NOMO-1 treated with DMSO at 0.1 percent for 48 hours (cell line): ENCODE results near the gene WTAP.
A peak's percentile ranks its signal among the peaks of the same experiment; 100 is the strongest.
"Not testable (repeated sequence)": the region's sequence is repeated elsewhere in the genome, so short reads cannot be mapped to it uniquely, and the experiment has no call there.

Source experiments
- DNase-seq: peaks from one replicate; lab custom pipeline; 2025; ENCODE audit not compliant: unreplicated experiment; lab: John Stamatoyannopoulos, UW

WTAP gene

DNA sequence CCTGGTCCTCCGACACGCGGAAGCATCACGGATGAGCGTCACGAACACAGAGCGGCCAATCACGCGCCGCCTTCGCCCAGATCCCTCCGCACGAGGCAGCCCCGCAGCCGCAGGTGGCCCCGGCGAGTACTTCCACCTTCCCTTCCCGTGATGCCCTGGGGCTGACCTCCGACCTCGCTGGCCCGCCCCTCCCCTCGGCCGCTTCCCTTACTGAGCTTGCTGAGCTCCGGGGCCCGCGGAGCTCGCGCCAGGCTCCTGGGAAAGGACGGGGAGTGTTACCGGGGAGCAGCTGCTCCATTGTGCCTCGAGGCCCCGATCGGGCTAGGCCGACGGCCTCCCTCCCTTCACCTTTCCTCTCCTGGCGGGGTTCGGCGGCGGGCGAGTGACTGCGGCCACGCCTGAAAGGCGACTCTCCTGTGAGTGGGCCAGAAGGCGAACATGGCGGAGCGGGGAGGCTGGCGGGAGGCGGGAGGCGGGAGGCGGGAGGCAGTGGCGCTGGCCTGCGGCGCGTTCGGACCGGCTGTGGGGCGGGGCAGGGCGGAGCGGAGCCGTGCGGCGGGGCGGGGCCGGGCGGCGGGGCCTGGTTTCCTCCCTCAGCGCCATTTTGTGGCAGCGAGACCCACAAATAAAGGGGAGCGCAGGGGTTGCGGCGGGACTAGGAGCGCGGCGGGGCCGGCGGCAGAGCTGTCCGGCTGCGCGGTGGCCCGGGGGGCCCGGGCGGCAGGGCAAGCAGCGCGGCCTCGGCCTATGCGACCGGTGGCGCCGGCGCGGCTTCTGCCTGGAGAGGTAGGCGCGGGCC is at the start of gene WTAP:
TSS of gene WTAP (plus strand) at position 589 of the 799 bp plus-strand sequence. CDS start 8,760 bp downstream, outside the sequence.
- DNase-seq = peak; percentile 96

DNA sequence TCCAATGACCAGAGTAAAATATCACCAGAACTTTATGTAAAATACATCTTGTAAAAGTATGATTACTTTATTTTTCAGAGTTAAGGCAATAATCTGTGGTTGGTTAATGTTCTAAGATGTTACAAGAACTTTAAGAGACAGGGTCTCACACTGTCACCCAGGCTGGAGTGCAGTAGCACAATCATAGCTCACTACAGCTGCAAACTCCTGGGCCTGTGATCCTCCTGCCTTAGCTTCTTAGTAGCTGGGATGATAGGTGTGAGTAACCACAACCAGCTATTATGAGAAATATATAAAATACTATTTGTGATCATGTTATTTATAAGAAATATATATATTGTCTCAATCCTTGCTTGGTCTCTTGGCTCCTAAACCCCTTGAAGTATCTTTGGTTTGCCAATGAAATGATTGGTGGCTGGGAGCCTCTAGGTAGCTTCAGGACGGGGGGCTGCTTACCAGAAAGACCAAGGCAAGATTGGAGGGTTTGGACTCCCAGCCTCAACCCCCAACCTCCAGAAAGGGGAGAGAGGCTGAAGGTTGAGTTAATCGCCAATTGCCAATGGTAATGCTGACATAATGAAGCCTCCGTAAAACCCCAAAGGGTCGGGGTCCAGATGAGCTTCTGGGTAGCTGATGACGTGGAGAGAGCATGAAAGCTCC is 49.7 kb upstream of the WTAP start:
- DNase-seq = no peak

DNA sequence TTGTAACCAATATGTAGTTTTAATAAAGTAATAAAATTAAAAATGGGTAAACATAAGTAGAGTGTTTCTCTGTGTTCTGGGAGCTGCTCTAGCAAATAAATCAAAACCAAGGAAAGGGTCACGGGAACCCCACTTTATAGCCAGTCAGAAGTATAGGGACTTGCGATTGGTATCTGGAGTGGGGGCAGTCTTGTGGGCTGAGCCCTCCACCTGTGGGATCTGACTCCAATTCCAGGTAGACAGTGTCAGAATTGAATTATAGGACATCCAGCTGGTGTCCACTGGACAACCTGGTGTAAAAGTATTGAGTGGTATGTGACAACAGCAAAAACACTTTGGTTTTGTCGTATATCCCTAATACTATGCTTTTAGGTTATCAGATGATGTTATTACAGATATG is 48.7 kb upstream of the WTAP start:
- no peak for DNase-seq

DNA sequence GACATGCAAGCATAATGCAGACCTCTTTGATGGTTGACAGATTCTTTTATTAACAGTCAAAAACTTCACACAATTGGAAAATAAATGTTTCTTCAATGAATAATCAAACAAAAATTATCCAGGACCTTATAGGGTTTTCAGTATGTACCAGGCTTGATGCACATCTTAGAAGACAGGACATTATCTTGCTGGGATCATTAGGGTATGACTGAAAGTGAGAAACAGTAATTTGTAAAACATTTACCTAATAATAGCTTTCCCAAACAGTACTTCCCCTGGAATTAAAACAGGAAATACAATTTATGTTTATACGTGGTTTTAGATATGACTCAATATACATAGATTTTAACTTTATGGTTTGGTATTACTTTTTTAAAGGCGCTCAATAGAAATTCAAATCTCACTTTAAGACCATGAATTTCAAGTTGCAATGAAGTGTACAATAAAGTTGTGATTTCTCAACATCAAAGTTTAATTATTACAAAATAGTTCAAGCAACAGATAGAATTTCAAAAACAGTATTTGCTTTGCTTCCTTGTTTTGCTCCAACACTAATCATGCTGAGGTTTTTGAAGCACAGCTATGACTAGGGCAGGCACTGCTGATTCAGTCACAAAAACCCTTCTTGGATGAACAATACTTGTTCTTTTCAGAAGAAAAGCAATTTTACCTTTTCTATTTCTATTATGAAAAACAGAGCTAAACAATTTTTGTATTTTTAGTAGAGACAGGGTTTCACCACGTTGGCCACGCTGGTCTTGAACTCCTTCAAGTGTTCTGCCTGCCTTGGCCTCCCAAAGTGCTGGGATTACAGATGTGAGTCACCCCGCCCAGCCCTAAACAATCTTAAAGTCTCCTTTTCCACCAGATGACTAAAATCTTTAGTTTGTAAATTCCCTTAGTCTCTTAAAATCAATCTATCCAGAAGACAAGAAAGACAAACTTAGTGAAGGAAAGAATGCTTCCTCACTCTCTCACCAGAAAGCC is 47.9 kb upstream of the WTAP start:
- DNase-seq = no peak

DNA sequence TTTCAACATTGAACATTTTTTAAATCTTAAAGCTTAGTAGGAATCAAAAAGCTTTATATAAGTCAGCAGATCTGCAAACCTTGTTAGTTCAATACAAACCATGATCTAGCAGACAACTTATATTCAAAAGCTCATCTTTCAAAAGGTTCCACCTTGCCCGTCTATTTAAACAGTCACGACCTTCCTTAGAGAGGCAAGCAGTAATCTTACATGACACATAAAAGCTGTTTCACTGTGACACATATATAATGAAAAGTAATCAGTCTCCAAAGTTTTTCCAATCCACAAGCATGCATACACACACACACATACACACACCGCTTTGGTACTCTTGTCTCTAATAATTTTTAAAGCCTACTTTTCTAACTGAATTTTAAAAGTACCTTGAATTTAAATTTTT is 47.2 kb upstream of the WTAP start:
- no peak for DNase-seq

DNA sequence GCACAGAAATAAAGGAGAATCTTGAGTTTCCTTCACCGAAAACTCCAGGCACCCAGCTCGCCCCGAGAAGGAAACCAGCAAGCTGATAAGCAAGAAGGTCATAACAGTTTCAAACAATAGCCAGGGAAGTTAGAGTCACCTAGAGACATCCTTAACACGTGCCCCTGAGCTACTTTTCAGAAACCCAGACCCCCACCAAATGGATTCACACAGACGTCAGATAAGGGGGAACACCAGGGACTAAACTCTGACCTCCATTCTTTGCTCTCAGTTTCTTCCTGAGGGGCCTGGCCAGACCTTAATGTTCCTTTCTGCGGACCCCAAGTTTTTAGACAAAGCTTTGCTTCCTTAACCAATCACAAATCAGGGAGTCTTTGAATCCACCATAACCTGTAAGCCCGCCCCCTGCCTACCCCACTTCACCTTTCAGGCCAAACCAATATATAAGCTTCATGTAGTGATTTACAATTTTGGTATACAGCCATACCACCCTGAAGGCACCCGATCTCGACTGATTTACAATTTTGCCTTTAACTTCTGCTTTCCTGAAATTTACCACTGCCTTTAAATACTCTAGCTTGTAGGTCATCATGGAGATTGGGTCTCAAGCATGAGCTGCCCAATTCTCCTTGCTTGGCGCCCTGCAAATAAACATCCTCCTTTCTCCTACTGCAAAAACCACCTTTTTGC is 46.0 kb upstream of the WTAP start:
- no peak for DNase-seq

DNA sequence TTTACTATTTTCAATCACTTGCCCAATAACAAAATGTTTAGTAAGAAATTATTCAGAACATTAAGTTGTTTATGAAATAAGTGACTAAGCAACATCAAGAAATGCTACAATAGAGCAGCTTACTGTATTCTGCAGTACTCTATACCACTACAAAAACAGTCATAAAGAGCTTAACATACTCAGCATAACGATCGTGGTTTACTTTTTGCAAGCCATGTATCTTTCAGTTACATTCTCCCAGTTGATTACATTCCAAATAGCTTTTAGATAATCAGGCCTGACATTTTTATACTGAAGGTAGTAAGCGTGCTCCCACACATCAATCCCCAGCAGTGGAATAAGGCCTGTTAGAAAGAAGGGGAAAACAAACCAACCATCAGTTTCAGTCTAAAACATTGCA is 45.0 kb upstream of the WTAP start:
- DNase-seq = no peak

DNA sequence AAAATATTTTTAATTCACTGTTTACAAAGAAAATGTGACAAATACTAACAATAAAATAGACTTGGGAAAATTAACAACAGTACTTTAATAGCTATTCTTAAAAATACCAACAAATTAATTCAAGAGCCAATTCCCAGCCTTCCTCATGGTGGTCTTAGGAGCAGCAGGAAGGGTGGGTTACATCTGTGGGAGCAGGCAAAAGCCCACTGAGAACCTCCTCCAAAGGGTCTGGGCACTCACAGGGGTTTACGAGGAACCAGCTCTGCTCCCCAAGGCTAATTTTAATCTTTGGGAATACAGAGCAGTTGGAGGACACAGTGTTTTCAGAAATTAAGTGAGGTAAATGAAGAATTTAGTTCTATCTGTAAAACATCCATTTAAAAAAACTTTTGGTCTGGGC is 44.5 kb upstream of the WTAP start:
- no peak for DNase-seq

DNA sequence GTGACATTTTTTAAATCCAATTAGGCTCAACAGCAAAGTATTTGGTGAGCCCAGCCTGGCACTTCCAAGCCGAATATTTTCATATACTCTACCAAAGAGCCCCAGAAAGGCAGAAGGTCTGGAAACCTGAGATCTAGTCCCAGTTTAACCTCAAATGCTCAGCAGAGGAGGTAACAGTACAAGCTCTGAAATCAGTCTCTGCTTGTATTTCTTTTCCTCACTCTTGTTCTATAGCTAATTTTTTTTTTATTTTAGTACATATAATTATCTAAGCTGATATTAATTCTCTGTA is 43.3 kb upstream of the WTAP start:
- no peak for DNase-seq

DNA sequence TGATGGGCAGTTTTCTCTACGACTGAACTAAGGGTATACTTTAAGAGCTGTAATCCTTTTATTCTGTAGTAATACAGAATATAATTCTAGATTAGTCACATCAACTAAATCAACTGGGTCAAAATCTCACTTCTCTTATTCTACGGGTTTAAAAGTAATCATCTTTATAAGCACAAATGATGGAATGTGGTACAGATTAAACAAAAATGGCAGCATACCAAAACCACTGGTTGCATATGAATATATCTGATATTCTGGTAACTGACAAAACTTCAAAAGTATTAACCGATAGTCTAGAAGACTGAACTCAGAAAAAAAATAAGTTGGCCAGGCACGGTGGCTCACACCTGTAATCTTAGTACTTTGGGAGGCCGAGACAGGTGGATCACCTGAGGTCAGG is 41.3 kb upstream of the WTAP start:
- no peak for DNase-seq

DNA sequence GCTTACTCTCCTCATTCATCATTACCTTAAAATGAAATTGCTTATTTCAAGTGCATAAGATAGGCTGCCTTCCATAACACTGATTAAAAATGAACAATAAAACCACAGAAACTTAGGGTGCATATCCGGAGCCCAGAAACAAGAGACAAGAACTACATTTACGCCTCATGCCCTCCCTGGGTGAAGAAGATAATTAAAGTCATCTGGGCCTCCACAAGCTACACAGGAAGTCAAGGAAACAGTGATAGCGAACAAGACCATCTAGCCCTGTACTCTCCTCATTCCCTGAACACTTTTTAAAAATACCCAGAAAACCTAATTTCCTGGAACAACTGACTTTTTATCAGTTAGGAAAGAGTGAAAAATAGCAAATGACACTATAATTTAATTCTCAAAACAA is 40.6 kb upstream of the WTAP start:
- no peak for DNase-seq

DNA sequence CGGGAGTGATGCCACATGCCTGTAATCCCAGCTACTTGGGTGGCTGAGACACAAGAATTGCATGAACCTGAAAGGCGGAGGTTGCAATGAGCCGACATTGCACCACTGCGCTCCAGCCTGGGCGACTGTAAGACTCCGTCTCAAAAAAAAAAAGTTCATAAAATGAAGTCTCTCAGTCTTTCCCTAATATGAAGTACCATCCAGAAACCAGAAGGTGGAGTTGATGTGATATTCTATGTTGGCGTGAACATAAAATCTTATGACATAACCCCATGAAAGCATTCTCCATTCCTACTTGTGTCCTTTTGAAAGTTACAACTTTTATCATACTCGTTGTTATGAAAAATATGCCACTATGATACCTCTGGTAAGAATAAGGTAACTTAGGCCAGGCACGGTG is 40.0 kb upstream of the WTAP start:
- no peak for DNase-seq

DNA sequence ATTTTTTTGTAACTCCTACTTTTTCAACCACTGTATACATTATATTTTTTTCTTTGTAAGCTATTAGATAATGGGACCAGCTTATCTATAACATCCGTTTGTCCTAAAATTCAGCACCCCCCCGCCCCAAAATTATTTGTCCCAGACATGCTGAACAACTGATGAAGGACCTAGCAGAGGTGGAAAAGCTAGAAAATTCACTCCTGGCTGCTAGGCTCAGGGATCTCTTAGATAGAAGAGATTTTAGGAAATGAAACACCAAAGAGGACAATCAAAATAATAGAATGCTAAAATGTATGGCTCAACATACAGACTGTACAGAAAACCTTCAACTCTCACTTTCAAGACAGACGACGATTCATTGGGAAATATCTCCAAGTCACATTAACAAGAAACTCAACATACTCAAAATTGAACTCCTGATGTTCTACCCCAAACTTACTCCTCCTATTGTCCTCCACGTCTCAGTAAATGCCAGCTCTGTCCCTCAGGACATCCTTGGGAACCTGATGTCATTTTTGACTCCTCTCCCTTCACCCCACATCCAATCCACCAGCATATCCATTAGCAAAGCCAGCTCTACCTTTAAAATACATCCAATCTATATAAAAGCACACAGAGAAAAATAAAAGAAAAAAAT is 38.9 kb upstream of the WTAP start:
- DNase-seq = no peak

DNA sequence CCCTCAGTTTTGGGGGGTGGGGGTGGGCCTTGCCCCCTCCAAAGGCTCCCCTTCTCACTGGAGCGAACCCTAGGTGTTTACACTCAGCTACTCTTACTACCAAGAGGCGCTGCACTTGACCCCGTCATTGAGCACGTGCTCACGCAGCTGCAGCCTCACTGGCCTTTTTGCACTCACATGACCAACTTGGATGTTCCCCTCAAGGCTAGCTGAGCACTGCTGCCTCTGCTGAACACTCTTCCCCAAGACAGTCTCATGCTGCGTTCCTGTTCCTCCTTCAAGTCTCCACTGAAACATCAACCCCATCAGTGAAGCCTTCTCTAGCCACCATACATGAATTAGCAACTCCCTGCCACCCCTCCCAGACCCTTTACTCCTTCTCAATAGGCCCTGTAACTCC is 38.3 kb upstream of the WTAP start:
- DNase-seq = no peak

DNA sequence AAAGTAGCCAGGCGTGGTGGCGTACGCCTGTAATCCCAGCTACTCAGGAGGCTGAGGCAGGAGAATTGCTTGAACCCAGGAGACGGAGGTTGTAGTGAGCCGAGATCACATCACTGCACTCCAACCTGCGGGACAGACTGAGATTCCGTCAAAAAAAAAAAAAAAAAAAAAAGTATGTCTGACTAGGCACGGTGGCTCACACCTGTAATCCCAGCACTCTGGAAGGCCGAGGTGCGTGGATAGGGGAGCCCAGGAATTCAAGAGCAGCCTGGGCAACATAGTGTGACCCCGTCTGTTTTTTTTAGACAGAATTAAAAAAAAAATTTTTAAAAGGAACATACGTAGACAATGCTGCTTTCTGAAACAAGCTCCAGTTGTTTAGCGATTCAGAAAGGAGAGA is 37.2 kb upstream of the WTAP start:
- not testable (repeated sequence) for DNase-seq

DNA sequence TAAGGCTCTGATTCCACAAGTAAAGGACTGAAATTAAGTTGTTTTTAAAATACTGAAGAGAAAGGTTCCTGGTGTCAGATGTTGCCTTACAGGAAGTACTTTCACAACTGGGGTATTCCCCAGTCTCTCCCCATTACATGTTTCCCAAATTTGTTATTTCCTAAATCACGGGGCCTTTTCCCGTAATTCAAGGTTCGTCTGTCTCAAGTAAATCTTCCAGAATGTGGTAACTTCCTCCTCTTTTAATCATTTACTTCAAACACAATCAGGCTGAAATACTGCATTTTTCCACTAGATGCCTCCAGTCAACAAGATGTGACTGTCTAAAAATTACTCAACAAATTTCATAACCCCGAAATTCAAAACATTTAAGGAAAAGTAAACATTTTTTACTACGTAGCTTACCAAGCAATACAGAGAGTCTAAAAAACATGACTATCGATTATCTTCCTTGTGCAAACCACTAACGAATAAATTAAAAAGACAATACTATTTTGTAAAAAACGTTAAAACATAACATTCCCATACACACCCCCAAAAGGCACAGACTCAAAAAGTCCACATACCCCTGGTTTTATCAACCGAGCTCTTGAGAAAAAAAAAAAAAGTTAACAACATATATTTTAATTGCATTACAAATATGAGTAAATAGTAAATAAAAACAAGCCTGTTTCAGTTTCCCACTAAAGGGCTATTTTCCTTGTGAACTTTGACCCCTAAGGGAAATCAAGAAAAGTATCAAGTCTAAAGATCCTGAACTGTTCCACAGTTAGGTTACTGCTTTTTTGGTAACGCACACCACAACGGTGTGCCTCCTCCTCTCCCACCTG is 36.0 kb upstream of the WTAP start:
- peak; percentile 85 for DNase-seq

DNA sequence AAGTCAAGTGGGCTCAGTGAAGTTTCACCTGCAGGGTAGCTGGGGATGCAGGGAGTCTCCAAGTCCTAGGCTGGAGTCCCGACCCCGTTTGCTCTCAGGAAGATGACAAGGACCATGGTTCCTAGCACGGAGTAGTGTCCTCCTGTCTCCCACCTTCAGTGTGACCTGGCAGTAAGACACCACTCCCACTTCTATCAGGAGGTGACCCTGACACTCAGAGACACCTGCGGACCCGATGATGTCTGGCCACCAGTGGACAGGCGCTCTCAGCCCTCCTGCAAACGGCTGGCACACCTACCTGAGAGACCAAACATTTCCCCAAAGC is 35.4 kb upstream of the WTAP start:
- DNase-seq = no peak

DNA sequence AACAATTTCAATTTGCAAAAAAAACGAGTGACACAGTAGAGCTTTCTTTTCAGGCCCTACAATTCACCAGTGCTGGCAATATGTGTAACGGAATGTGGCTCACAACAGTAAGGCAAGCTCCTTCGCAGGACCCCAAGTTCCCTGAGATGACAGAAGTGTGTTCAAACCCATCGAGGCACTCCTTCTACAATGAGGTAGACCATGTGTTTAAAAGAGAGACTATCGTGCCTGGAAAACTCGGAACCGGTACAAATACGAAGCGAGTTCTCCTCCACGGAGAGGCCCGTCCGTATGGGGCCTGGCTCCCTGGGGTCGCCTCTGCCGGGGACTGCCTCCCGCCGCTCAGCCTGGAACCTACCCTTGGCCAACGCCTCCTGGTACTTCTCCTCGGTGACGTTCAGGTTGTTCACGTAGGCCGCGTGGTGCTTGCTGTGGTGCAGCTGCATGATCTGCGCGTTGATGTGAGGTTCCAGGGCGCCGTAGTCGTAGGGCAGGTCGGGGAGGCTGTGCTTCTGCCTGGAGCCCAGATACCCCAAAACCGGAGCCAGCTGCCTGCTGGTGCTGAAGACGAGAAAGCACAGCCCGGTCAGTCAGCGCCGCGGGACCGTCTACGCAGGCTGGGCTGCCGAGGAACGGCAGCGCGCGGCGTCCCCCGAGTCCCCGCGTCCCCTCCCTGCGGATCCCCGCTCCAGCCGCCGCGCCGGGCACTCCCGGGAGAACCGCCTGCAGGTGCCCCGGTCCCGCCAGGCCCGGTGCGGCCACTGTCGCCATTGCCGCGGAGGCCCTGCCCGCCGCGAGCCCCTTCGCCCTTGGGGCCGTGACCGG is 34.8 kb upstream of the WTAP start:
- peak; percentile 29 for DNase-seq
